Tibial nerve (tissue), 4 donors: Measurements from ENCODE around the gene AKNA.

Experiments
- EP300 ChIP-seq, 2 donors: sonication (generic); formaldehyde crosslinking; IDR thresholded peaks; one replicate each; pipeline ENCODE4 v1.6.1; 2017; ENCODE audit warnings: antibody characterized with exemption in 2 of 2, mild to moderate bottlenecking in 1 of 2
- POLR2A ChIP-seq, 2 donors: fragments of 450-650 bp; IDR thresholded peaks; one replicate each; pipeline ENCODE4 v1.6.1; 2017; ENCODE audit warnings: antibody characterized with exemption in 2 of 2, mild to moderate bottlenecking in 2 of 2, moderate library complexity in 2 of 2
- TF ChIP-seq, protein P1 (sequence below), 5 experiments: fragments of 200-600 bp in 3 of 5; fragments of 450-650 bp in 2 of 5; sonication (generic) in 3 of 5; IDR thresholded peaks; one replicate each; pipeline ENCODE4 v1.5.1; 2016 to 2019; ENCODE audit warnings: antibody characterized with exemption in 5 of 5, mild to moderate bottlenecking in 3 of 5, moderate library complexity in 2 of 5

DNA sequence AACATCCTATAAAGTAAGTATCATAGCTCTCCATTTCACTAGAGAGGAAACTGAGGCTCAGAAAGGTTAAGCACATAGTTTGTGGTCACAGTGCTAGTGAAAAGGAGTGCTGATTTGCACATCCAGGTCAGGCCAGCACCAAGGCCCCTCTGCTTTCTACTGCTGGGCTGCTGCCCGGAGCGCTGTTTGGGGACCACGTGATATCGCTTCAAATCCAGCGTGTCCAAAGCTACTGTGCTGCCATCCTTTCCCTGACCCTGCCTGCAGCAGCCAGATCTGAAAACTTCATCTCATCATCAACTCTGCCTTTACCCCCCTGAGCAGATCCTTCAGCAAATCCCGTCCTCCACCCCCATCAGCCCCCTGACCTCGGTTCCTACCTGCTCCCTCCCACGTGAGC, 40.7 kb upstream of the AKNA start:
- TF ChIP-seq, protein P1, sequence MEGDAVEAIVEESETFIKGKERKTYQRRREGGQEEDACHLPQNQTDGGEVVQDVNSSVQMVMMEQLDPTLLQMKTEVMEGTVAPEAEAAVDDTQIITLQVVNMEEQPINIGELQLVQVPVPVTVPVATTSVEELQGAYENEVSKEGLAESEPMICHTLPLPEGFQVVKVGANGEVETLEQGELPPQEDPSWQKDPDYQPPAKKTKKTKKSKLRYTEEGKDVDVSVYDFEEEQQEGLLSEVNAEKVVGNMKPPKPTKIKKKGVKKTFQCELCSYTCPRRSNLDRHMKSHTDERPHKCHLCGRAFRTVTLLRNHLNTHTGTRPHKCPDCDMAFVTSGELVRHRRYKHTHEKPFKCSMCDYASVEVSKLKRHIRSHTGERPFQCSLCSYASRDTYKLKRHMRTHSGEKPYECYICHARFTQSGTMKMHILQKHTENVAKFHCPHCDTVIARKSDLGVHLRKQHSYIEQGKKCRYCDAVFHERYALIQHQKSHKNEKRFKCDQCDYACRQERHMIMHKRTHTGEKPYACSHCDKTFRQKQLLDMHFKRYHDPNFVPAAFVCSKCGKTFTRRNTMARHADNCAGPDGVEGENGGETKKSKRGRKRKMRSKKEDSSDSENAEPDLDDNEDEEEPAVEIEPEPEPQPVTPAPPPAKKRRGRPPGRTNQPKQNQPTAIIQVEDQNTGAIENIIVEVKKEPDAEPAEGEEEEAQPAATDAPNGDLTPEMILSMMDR (IDR thresholded peaks at IDR 0.05): no peak
- no peak for TF ChIP-seq POLR2A (IDR thresholded peaks at IDR 0.05)
- TF ChIP-seq EP300 (IDR thresholded peaks at IDR 0.05): no peak
